ENCODE results near the gene UROC1. TPM values are rescaled to one million over a fixed set of nuclear protein-coding genes. Genes with fewer than 3 reads are reported as not detected.

The UROC1 gene
- total RNA-seq, 1 experiment from 2014 or later, result not detected

- no peak overlapping the region for H3K4me3 ChIP-seq
- no peak for DNase-seq
- ChIA-PET CTCF (no interaction called here), POLR2A (ENCODE audit: unreplicated experiment) (no interaction called here)
- H3K9me2 ChIP-seq (ENCODE audit: insufficient read depth), result no peaks in the 10 kb centered on the region
- intact Hi-C loops (cut with micrococcal nuclease; ENCODE audit: unreplicated experiment), result no loop called here
- peaks cover 28% of the 10 kb centered on the region for H3K27me3 ChIP-seq (ENCODE audit: insufficient read depth, low read depth)
- no peaks in the 10 kb centered on the region for H3K9me3 ChIP-seq (ENCODE audit: insufficient read depth, low read depth)
- no peak overlapping the region for H3K27ac ChIP-seq
- H3K4me1 ChIP-seq (replicated peaks; ENCODE audit: insufficient read depth), result peaks cover 9% of the 10 kb centered on the region; the same call in 1 of the 2 replicates
- TF ChIP-seq CTCF (conservative IDR thresholded peaks at IDR 0.05) (no peak), EZH2 (IDR thresholded peaks at IDR 0.05; ENCODE audit: low read depth) (no peak)
- H3K79me2 ChIP-seq (ENCODE audit: low read depth), result no peaks in the 10 kb centered on the region
- no peaks in the 10 kb centered on the region for H3K36me3 ChIP-seq (ENCODE audit: low read depth)
- no TSS peak for BruUV-seq (replicated peaks)
- H3K4me2 ChIP-seq, result no peak overlapping the region
- H2AFZ ChIP-seq, result no peak overlapping the region
- H3F3A ChIP-seq (ENCODE audit: insufficient read depth, low read depth), result no peaks in the 10 kb centered on the region
- no peaks in the 10 kb centered on the region for H4K20me1 ChIP-seq (ENCODE audit: insufficient read depth)
Measured at GRCh38 chr3:126542340-126543241, 25.0 kb upstream of the UROC1 start.

GRCh38 chr3:126541628-126542339 lies 24.2 kb upstream of the UROC1 start:
- BruUV-seq (replicated peaks), result no TSS peak
- ChIA-PET CTCF (no interaction called here), POLR2A (ENCODE audit: unreplicated experiment) (no interaction called here)
- peaks cover 28% of the 10 kb centered on the region for H3K27me3 ChIP-seq (ENCODE audit: insufficient read depth, low read depth)
- H3K27ac ChIP-seq, result no peak overlapping the region
- H3K36me3 ChIP-seq (ENCODE audit: low read depth), result no peaks in the 10 kb centered on the region
- no peaks in the 10 kb centered on the region for H3K9me2 ChIP-seq (ENCODE audit: insufficient read depth)
- no peaks in the 10 kb centered on the region for H3K79me2 ChIP-seq (ENCODE audit: low read depth)
- no peaks in the 10 kb centered on the region for H3K9me3 ChIP-seq (ENCODE audit: insufficient read depth, low read depth)
- H4K20me1 ChIP-seq (ENCODE audit: insufficient read depth), result no peaks in the 10 kb centered on the region
- DNase-seq, result no peak
- H3K4me2 ChIP-seq, result no peak overlapping the region
- intact Hi-C loops (cut with micrococcal nuclease; ENCODE audit: unreplicated experiment), result no loop called here
- H3F3A ChIP-seq (ENCODE audit: insufficient read depth, low read depth), result no peaks in the 10 kb centered on the region
- H3K4me3 ChIP-seq, result no peak overlapping the region
- no peak overlapping the region for H2AFZ ChIP-seq
- peaks cover 9% of the 10 kb centered on the region; the same call in 1 of the 2 replicates for H3K4me1 ChIP-seq (replicated peaks; ENCODE audit: insufficient read depth)
- TF ChIP-seq CTCF (conservative IDR thresholded peaks at IDR 0.05), result no peak
- no peak for TF ChIP-seq EZH2 (IDR thresholded peaks at IDR 0.05; ENCODE audit: low read depth)

- Histone ChIP-seq H3K4me1 (replicated peaks; ENCODE audit: insufficient read depth) (peaks cover 9% of the 10 kb centered on the region; the same call in 1 of the 2 replicates), H3K9me3 (ENCODE audit: insufficient read depth, low read depth) (no peaks in the 10 kb centered on the region), H3K4me3 (no peak overlapping the region), H3K79me2 (ENCODE audit: low read depth) (no peaks in the 10 kb centered on the region), H3F3A (ENCODE audit: insufficient read depth, low read depth) (no peaks in the 10 kb centered on the region), H3K9me2 (ENCODE audit: insufficient read depth) (no peaks in the 10 kb centered on the region), H3K27me3 (ENCODE audit: insufficient read depth, low read depth) (peaks cover 28% of the 10 kb centered on the region), H3K27ac (no peak overlapping the region), H3K4me2 (0 out of 2 replicates have a peak overlapping the region, but pooled peaks have one; percentile 21), H3K36me3 (ENCODE audit: low read depth) (no peaks in the 10 kb centered on the region), H2AFZ (no peak overlapping the region), H4K20me1 (ENCODE audit: insufficient read depth) (no peaks in the 10 kb centered on the region)
- intact Hi-C loops (cut with micrococcal nuclease; ENCODE audit: unreplicated experiment), result no loop called here
- no peak for DNase-seq
- POLR2A ChIA-PET (ENCODE audit: unreplicated experiment), result no interaction called here
- BruUV-seq (replicated peaks), result no TSS peak
- CTCF ChIA-PET, result interaction anchor here (0.8 kb wide), 1 partner anchor 29 kb away, joined by 4 read pairs; no protein-coding TSS in a partner anchor
- TF ChIP-seq EZH2 (IDR thresholded peaks at IDR 0.05; ENCODE audit: low read depth) (no peak), CTCF (conservative IDR thresholded peaks at IDR 0.05) (no peak)
Measured at GRCh38 chr3:126540951-126541627, 23.5 kb upstream of the UROC1 start.

Data from PC-9 (cell line).